Body of pancreas (tissue), 4 donors: ENCODE results near the gene DYDC2. TPM values are rescaled to one million over a fixed set of nuclear protein-coding genes. Genes with fewer than 3 reads are reported as not detected.

Experiments
- ATAC-seq: fragments of 150-250 bp; one replicate; pipeline ENCODE4 v1.9.1; 2016
- DNase-seq, 4 donors: peaks; one replicate each; pipeline ENCODE4 v3.0.0-alpha.2; 2019
- H3K27ac ChIP-seq, 4 donors: fragments of 200-600 bp; sonication (generic); 1 replicate in 3 of 4; 2 replicates in 1 of 4; pipeline versions ENCODE4 v1.5.1 to v1.6.1; 2016 to 2019; ENCODE audit warnings: mild to moderate bottlenecking in 1 of 4, mixed read lengths in 1 of 4, moderate library complexity in 1 of 4
- H3K27me3 ChIP-seq, 2 donors: fragments of 200-600 bp; sonication (generic); one replicate each; pipeline ENCODE4 v1.6.0; 2016; ENCODE audit warnings: mild to moderate bottlenecking in 1 of 2
- H3K36me3 ChIP-seq, 2 donors: fragments of 200-600 bp; sonication (generic); replicated peaks in 1 of 2; 2 replicates each; pipeline ENCODE4 v1.5.1; 2016; ENCODE audit warnings: low read depth in 2 of 2; ENCODE audit not compliant: insufficient read depth in 1 of 2
- H3K4me1 ChIP-seq: fragments of 200-600 bp; sonication (generic); one replicate; pipeline ENCODE4 v1.6.0; 2016
- H3K4me3 ChIP-seq, 2 donors: fragments of 200-600 bp; sonication (generic); 1 replicate in 1 of 2; 2 replicates in 1 of 2; pipeline ENCODE4 v1.5.1; 2016 to 2019
- H3K9me3 ChIP-seq, 3 donors: fragments of 200-600 bp; sonication (generic); 1 replicate in 2 of 3; 2 replicates in 1 of 3; pipeline ENCODE4 v1.5.1; 2016
- POLR2A ChIP-seq, 3 donors: fragments of 450-650 bp; IDR thresholded peaks; one replicate each; pipeline ENCODE4 v1.6.1; 2016; ENCODE audit warnings: antibody characterized with exemption in 3 of 3, mild to moderate bottlenecking in 2 of 3
- WGBS, 2 donors: methylation state at CpG; one replicate each; pipeline ENCODE4 v1.1.5; 2017; 5-methylcytosine and 5-hydroxymethylcytosine counted together
- intact Hi-C: fragments of 100-400 bp; cut with DNase I; formaldehyde crosslinking; loops from one replicate; pipeline ENCODE4 v1.15.1; 2023
- total RNA-seq, 2 donors: library from RNA; depleted of rRNA; stranded (reverse); fragments of >200 nt; gene quantifications; one replicate each; pipeline ENCODE4 v1.1.0, GENCODE V29; 2016
- TF ChIP-seq, protein P1 (sequence below), 7 experiments: fragments of 450-650 bp in 4 of 7; fragments of 200-600 bp in 3 of 7; sonication (generic) in 3 of 7; IDR thresholded peaks; one replicate each; pipeline ENCODE4 v1.5.1; 2016 to 2019; ENCODE audit warnings: antibody characterized with exemption in 7 of 7

Gene DYDC2
- total RNA-seq, 2 donors from 2014 or later: not detected

- Histone ChIP-seq H3K9me3 (no peaks in the 10 kb centered on the region), H3K4me3 (no peak overlapping the region), H3K36me3 (no peaks in the 10 kb centered on the region), H3K4me1 (peaks cover 52% of the 10 kb centered on the region), H3K27ac (peak overlapping the region in 1 of 4 donors; percentile 9), H3K27me3 (no peaks in the 10 kb centered on the region)
- intact Hi-C loops: no loop called here
- ATAC-seq: no peak
- TF ChIP-seq, protein P1, sequence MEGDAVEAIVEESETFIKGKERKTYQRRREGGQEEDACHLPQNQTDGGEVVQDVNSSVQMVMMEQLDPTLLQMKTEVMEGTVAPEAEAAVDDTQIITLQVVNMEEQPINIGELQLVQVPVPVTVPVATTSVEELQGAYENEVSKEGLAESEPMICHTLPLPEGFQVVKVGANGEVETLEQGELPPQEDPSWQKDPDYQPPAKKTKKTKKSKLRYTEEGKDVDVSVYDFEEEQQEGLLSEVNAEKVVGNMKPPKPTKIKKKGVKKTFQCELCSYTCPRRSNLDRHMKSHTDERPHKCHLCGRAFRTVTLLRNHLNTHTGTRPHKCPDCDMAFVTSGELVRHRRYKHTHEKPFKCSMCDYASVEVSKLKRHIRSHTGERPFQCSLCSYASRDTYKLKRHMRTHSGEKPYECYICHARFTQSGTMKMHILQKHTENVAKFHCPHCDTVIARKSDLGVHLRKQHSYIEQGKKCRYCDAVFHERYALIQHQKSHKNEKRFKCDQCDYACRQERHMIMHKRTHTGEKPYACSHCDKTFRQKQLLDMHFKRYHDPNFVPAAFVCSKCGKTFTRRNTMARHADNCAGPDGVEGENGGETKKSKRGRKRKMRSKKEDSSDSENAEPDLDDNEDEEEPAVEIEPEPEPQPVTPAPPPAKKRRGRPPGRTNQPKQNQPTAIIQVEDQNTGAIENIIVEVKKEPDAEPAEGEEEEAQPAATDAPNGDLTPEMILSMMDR (IDR thresholded peaks at IDR 0.05): no peak
- TF ChIP-seq POLR2A (IDR thresholded peaks at IDR 0.05): no peak
- peak; percentile 42 to 72 (median 58) for DNase-seq
- WGBS, 2 donors: 48% methylated on average over 2 of the region's 2 CpGs; no CpG with 5 or more reads in 1 of the 2 donors
These were observed 54.7 kb downstream of the DYDC2 start for GRCh38 chr10:80411267-80411668.

DNA sequence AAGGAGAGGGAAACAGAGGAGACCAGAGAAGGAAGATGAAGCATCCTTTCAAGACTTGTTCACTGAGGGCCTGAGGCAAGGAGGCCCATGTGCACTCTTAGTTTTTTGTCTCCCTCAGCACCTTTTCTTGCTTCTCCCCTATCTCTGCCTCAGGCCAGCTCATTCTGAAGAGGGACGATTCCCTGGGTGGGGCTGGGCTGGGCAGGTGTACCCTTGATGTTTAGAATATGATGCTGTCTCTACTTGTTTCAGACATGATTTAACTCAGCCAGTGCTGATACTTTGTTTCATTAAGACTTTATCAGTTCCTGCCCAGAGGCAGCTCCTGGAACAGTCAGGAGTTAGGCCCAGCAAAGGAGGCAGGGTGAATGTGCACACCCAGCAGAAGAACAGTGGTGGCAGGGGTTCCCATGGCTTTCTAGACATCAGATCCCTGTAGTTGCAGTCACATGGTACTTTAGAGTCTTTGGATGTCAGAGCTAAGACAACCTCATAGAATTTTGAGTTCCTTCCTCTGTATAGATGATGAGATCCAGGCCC is 55.2 kb downstream of the DYDC2 start:
- no peak for TF ChIP-seq POLR2A (IDR thresholded peaks at IDR 0.05)
- TF ChIP-seq, protein P1 (IDR thresholded peaks at IDR 0.05): no peak
- Histone ChIP-seq H3K27me3 (no peaks in the 10 kb centered on the region), H3K4me1 (peaks cover 57% of the 10 kb centered on the region), H3K9me3 (no peaks in the 10 kb centered on the region), H3K36me3 (no peaks in the 10 kb centered on the region), H3K27ac (no peak overlapping the region), H3K4me3 (no peak overlapping the region)
- WGBS, 2 donors: 94 to 100% methylated on average over 1 of the region's 1 CpG
- intact Hi-C loops: no loop called here
- no peak for DNase-seq
- ATAC-seq: no peak

DNA sequence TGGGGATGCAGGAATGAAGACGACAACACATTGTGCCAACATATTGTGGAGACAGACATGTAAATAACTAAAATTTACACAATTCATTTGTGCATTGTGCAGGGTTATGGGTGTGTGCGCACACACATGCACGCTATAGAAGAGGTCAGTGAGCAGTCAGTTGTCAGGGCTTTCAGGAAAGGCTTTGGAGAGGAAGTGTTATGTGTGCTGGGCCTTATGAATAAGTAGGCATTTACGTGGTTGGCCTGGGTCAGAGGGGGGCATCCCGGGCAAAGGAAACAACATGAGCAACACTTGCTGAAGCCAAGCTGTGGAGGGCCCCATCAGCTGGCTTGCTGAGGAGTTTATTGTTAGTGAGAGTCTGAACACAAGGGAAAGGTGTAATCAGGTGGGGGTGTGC is 55.9 kb downstream of the DYDC2 start:
- ATAC-seq: no peak
- Histone ChIP-seq H3K36me3 (no peaks in the 10 kb centered on the region), H3K27me3 (no peaks in the 10 kb centered on the region), H3K4me1 (peaks cover 56% of the 10 kb centered on the region), H3K27ac (no peak overlapping the region), H3K9me3 (no peaks in the 10 kb centered on the region), H3K4me3 (no peak overlapping the region)
- TF ChIP-seq, protein P1 (IDR thresholded peaks at IDR 0.05): no peak
- no peak for TF ChIP-seq POLR2A (IDR thresholded peaks at IDR 0.05)
- DNase-seq: no peak
- intact Hi-C loops: no loop called here
- 86 to 87% methylated on average over 5 of the region's 5 CpGs for WGBS, 2 donors

GRCh38 chr10:80413271-80413996 is 56.9 kb downstream of the DYDC2 start:
- Histone ChIP-seq H3K27ac (no peak overlapping the region), H3K9me3 (no peaks in the 10 kb centered on the region), H3K36me3 (no peaks in the 10 kb centered on the region), H3K4me1 (peaks cover 52% of the 10 kb centered on the region), H3K27me3 (no peaks in the 10 kb centered on the region), H3K4me3 (no peak overlapping the region)
- no peak for TF ChIP-seq POLR2A (IDR thresholded peaks at IDR 0.05)
- TF ChIP-seq, protein P1 (IDR thresholded peaks at IDR 0.05): no peak
- WGBS, 2 donors: 82 to 86% methylated on average over 12 of the region's 12 CpGs
- DNase-seq (peak in 1 of 4 donors; percentile 16), ATAC-seq (no peak)
- intact Hi-C loops: no loop called here
